ENCODE results near the gene FAM3A. TPM values are rescaled to one million over a fixed set of nuclear protein-coding genes. Genes with fewer than 3 reads are reported as not detected.

FAM3A gene
- total and polyA plus RNA-seq, 2 of the 4 experiments (the other 2 are of a cell fraction), result 14.0 to 47.2 TPM

DNA sequence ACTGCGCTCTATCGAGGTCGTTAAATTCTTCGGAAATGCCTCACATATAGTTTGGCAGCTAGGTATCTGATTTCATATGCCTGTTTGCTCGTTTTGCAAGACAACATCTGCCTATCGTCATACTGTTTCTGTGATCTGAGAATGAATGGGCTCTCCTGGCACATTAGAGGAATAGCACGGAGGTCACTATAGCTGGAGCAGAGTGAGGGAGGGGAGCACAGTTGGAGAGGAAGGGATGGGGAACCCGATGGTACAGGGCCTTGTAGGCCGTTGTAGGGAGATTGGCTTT lies 31.9 kb upstream of the FAM3A start:
- Histone ChIP-seq H3K4ac (ENCODE audit: low read depth, low read length) (peak overlapping the region; percentile 95), H3K14ac (replicated peaks; ENCODE audit: low read depth, low read length) (peak overlapping the region; percentile 58), H3K4me1 (ENCODE audit: control insufficient read depth, insufficient read depth, low read length) (peaks cover 5% of the 10 kb centered on the region; the same call in 1 of the 2 replicates), H3K56ac (ENCODE audit: extremely low read depth, insufficient read depth, low read length) (peak overlapping the region; percentile 92), H4K8ac (ENCODE audit: low read depth in 2 of 2, low read length in 2 of 2) (peak overlapping the region; percentile 42 to 88), H3K9me3 (ENCODE audit: control insufficient read depth, insufficient read depth, low read length) (no peaks in the 10 kb centered on the region), H3K27ac (ENCODE audit: insufficient read depth, low read length) (peak overlapping the region; percentile 97), H2AFZ (replicated peaks; ENCODE audit: low read length, poor library complexity) (peak overlapping the region; percentile 67), H2BK20ac (ENCODE audit: low read depth, low read length) (peak overlapping the region; percentile 33), H3K9ac (ENCODE audit: low read depth, low read length) (peak overlapping the region; percentile 94), H2BK120ac (ENCODE audit: low read depth, low read length) (peak overlapping the region; percentile 88), H3K4me3 (ENCODE audit: insufficient read depth, low read depth, low read length) (peak overlapping the region; percentile 94), H2AK9ac (replicated peaks; ENCODE audit: low read depth, low read length, poor library complexity) (peak overlapping the region; percentile 59), H2BK5ac (ENCODE audit: low read depth, low read length, poor library complexity, severe bottlenecking) (peak overlapping the region; percentile 92), H4K91ac (ENCODE audit: insufficient read depth, low read depth, low read length) (peak overlapping the region; percentile 82), H3K27me3 (ENCODE audit: control insufficient read depth, insufficient read depth, low read length) (no peaks in the 10 kb centered on the region), H3K9me1 (ENCODE audit: insufficient read depth, low read length) (peaks cover 6% of the 10 kb centered on the region; the same call in 1 of the 2 replicates), H3K23ac (ENCODE audit: low read depth, low read length) (peak overlapping the region; percentile 68), H3K4me2 (ENCODE audit: low read depth, low read length) (peak overlapping the region; percentile 62), H2AK5ac (ENCODE audit: low read depth, low read length) (peak overlapping the region; percentile 31), H2BK15ac (ENCODE audit: low read depth, low read length) (peak overlapping the region; percentile 40; the same call in 1 of the 3 replicates), H3K79me1 (ENCODE audit: low read depth in 1 of 2, low read length in 2 of 2) (peaks cover 5 to 46% of the 10 kb centered on the region in 2 experiments; a peak in 2 of 4 replicates), H3K18ac (ENCODE audit: low read depth, low read length) (peak overlapping the region; percentile 43; the same call in 1 of the 2 replicates), H4K20me1 (ENCODE audit: insufficient read depth, low read length) (peaks cover 9% of the 10 kb centered on the region; the same call in 1 of the 2 replicates), H4K5ac (ENCODE audit: low read depth, low read length) (peak overlapping the region; percentile 44), H3K36me3 (ENCODE audit: control insufficient read depth, insufficient read depth, low read length) (peaks cover 20% of the 10 kb centered on the region)
- DNase-seq, result peak; percentile 26
- WGBS, 2 experiments (ENCODE audit: extremely low coverage in 2 of 2, insufficient read length in 1 of 2), result 22% methylated on average over 5 of the region's 9 CpGs; no CpG with 5 or more reads in 1 of the 2 experiments
- dilution Hi-C loops (cut with HindIII; ENCODE audit: low sequenced_read_pairs, unreplicated experiment), result no loop called here
- TF ChIP-seq, protein P1, sequence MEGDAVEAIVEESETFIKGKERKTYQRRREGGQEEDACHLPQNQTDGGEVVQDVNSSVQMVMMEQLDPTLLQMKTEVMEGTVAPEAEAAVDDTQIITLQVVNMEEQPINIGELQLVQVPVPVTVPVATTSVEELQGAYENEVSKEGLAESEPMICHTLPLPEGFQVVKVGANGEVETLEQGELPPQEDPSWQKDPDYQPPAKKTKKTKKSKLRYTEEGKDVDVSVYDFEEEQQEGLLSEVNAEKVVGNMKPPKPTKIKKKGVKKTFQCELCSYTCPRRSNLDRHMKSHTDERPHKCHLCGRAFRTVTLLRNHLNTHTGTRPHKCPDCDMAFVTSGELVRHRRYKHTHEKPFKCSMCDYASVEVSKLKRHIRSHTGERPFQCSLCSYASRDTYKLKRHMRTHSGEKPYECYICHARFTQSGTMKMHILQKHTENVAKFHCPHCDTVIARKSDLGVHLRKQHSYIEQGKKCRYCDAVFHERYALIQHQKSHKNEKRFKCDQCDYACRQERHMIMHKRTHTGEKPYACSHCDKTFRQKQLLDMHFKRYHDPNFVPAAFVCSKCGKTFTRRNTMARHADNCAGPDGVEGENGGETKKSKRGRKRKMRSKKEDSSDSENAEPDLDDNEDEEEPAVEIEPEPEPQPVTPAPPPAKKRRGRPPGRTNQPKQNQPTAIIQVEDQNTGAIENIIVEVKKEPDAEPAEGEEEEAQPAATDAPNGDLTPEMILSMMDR (conservative IDR thresholded peaks at IDR 0.05; ENCODE audit: low read depth, low read length), result no peak
- TF ChIP-seq CEBPB (IDR thresholded peaks at IDR 0.05; ENCODE audit: low read depth, low read length) (peak; percentile 22; the same call in 1 of the 2 replicates), BHLHE40 (IDR thresholded peaks at IDR 0.05; ENCODE audit: low read depth, low read length) (no peak)
- ChIA-PET CTCF (no interaction called here), POLR2A (ENCODE audit: unreplicated experiment) (no interaction called here)
- BruUV-seq (replicated peaks), result no TSS peak
- ATAC-seq (ENCODE audit: low read depth), result no peak
- in situ Hi-C loops (cut with MboI; ENCODE audit: low sequenced_read_pairs), result loop anchor here (25.0 kb wide), 1 partner anchor 1586 kb away; no protein-coding TSS in a partner anchor
- intact Hi-C loops (cut with micrococcal nuclease), result no loop called here
